ENCODE measurements around the gene CALML3. TPM values are rescaled to one million over a fixed set of nuclear protein-coding genes. Genes with fewer than 3 reads are reported as not detected.
"Not testable (repeated sequence)": the region's sequence is repeated elsewhere in the genome, so short reads cannot be mapped to it uniquely, and the experiment has no call there.

The CALML3 gene
- not detected in 2 replicates for total RNA-seq

GRCh38 chr10:5524641-5525560 is at the start of gene CALML3:
CALML3 (plus strand) TSS chr10:5524961; CDS start chr10:5525086, 125 bp downstream.
- no peak for DNase-seq (ENCODE audit: low read depth, low spot score)

DNA sequence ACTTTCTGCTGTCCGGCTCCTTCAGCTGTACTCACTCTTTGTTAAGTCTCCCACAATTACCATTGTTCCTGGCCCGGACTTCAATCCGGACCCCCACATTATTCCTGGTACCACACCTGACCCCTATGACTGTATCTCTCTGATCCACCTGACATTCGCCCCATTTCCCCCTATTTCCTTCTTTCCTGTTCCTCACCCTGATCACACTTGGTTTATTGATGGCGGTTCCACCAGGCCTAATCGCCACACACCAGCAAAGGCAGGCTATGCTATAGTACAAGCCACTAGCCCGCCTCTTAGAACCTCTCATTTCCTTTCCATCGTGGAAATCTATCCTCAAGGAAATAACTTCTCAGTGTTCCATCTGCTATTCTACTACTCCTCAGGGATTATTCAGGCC is 49.7 kb upstream of the CALML3 start:
- not testable (repeated sequence) for DNase-seq (ENCODE audit: low read depth, low spot score)

DNA sequence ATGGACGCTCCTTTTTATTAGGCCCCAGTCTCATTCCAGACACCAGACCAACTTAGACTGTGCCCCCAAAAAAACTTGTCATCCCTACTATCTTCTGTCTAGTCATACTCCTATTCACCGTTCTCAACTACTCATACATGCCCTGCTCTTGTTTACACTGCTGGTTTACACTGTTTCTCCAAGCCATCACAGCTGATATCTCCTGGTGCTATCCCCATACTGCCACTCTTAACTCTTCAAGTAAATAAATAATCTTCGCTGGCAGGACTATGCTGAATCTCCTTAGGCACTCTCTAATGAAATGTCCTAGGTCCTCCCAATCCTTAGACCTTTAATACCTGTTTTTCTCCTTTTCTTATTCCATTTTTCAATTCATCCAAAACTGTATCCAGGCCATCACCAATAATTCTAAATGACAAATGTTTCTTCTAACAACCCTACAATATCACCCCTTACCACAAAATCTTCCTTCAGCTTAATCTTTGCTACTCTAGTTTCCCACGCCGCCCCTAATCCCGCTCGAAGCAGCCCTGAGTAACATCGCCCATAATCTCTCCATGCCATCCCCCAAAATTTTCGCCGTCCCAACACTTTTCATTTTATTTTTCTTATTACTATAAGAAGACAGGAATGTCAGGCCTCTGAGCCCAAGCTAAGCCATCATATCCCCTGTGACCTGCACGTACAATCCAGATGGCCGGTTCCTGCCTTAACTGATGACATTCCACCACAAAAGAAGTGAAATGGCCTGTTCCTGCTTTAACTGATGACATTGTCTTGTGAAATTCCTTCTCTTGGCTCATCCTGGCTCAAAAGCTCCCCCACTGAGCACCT is 48.6 kb upstream of the CALML3 start:
- not testable (repeated sequence) for DNase-seq (ENCODE audit: low read depth, low spot score)

DNA sequence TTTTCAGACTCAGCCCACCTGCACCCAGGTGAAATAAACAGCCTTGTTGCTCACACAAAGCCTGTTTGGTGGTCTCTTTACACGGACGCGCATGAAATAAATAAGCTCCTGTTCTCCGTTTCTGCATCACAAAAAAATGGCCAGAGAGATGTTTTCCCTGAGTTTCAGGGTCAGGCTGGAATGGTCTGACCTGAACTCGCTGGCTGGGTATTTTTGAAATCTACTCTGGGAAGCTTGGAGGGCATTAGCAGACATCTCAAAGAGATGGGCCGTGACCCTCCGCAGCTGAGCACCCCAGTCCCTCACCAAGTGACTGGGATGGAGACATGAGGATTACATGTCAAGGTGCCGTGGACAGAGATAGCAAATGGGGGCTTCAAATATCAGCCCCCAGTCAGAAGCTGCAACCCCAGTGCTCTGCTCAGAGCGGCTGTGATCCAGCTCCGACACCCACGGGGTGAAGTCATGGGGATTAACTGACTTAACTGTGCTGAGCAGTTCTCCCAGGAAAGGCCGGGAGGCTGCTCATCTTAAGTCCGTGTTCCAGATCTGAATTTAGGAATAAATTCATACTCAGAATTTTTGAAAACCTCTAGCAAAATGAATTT is 47.7 kb upstream of the CALML3 start:
- DNase-seq (ENCODE audit: low read depth, low spot score) = no peak

DNA sequence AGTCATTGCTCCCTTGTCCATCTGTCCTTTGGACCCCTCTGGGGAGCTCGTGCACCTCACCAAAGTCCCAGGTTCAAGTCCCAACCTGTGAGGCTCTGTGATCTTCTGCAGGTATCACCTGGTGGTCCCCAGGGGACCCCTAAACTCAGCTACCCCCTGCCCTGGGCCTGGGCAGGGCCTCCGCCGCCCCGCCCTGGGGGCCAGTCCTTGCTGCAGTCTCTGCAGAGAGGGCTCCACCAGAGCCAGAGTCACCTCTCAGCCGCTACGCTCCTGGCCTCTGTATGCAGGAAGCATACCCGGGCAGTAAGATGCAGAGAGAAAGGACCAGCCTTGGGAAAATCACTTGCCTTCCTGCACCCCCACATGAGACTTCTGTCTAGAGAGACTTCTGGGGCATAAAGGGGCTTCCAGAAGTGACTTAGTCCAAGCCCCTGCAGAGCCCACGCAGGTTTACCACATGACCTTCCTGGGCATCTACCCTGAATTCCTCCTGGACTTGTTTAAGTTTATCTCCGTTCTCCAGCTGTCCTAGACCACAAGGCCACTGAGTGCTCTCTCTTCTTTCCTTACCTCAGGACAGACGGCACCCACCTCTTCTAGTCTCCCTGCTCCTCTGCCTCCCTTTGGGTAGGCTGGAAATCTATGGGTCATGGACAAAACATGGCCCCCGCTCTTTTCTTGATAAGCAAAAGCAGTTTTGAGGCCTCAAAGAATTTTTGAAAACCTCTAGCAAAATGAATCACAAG is 46.6 kb upstream of the CALML3 start:
- no peak for DNase-seq (ENCODE audit: low read depth, low spot score)

DNA sequence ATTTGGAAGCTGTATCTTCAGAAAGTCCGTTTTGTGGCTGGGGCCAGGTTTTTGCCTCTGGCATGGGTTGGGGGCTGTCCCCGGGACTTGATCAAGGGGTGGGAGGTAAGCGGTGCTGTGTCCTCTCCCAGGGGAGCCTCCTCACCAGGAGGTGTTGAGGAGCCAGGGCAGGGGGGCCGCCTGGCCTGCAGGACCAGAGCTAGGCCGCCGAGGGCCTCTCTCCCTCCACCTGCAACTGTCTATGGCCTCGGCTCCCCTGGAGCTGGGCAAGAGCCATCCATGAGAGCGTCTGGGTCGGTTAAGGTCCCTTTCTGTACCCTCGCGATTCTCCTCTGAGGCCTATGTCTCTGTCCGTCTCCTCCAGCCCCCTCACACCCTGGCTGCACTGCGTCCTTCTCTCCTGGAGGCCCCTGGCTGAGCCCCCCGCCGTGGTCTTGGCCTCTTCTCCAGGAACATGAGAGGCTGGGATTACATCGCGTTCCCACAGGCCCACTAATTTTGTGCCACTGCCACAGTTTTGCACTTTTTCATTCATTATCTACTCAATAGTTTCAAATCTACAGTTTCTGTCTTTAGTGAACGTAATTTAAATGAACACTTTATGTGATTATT is 46.0 kb upstream of the CALML3 start:
- DNase-seq (ENCODE audit: low read depth, low spot score) = no peak

GRCh38 chr10:5479481-5480161 is 45.1 kb upstream of the CALML3 start:
- DNase-seq (ENCODE audit: low read depth, low spot score) = no peak

DNA sequence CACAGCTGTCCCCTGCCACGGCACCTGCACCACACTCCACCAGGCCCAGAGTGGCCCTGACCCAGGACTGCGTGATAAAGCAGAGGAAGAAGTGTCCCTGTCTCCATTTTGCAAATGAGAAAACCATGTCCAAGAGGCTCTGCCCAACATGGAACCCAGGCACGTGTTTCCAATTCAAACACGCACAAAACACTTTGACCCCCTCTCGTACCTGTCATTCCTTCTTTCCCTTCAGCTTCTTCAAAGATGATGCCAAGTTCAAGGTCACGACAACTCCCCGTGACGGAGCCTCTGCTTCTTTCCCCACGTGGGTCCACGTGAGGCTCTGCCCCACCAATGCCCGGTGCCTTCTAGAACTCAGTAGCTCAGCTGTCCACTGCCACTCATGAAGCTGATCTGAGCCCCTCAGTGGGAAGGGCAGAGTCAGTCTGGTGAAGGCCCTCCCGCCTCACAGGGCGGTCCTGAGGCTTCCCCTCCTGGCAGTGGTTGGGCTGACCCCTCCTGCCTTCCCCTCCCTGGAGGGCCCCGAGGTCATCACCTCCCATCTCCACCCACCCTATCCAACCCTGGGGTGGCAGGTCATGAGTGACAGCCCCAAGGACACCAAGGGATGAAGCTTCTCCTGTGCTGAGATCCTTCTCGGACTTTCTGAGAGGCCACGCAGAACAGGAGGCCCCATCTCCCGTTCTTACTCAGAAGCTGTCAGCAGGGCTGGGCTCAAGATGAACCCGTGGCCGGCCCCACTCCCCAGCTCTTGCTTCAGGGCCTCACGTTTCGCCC is 44.4 kb upstream of the CALML3 start:
- no peak for DNase-seq (ENCODE audit: low read depth, low spot score)

- DNase-seq (ENCODE audit: low read depth, low spot score) = no peak
These were observed 43.6 kb upstream of the CALML3 start for GRCh38 chr10:5481121-5481520.

- DNase-seq (ENCODE audit: low read depth, low spot score) = no peak
These were observed 42.7 kb upstream of the CALML3 start for GRCh38 chr10:5482016-5482415.

DNA sequence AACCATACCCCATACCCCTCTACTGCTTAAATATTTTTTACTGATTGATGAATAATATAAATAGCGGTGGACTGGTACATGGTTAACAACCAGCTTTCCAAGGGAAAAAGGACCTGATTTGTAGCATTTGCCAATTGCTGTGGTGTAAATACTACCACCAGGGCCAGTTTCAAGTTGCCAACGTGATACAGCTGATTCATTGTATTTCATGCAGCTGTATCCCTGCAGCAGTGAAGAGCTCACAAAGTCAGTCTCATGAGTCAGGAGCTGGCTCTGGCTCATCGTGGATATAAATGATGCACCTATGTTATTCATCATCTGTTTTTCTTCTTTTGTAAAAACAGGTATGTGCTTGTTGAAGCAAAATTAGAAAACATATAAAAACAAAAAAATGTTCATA is 40.6 kb upstream of the CALML3 start:
- no peak for DNase-seq (ENCODE audit: low read depth, low spot score)

GRCh38 chr10:5485290-5485689 is 39.5 kb upstream of the CALML3 start:
- no peak for DNase-seq (ENCODE audit: low read depth, low spot score)

DNA sequence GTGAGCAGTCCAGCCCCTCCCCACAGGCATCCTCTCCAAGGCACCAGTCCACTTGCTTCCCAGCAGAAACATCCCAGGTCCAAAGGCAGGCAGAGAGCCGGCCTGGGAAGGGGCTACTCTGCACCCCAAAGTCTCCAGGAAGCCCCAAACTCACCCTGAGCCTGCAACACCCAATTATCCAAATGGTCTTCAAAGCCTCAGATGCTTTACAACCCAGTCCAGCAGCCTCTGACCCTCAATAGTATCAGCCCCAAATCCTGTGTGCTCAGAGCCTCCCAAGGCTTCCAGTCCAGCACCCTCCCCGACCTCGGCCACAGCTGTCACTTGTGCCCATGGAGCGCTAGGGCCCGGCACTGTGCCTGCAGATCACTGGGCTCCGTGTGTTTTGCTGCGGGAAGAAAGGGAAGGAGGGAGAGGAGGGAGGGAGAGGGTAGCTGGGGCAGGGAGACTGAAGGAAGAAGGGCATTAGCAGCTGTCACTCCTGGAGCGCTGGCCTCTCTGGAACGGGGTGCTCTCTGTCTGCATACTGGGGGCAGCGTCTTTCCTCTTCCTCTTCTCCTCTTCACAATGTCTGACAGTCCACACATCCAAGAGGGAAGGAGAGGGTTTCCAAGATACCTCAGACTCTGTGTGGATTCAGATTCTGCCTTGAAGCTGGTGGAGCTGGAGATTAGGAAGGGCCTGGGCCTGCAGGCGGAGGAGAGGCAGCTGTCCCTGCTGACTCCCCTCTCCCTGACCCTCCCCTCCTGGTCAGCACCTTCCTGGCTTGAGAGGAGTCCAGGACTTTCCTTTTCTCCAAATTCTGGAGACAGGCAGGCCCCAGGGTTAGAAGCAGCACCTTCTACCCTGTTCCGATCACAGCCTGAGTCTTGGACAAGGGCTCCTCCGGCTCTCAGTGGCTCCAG is 38.6 kb upstream of the CALML3 start:
- DNase-seq (ENCODE audit: low read depth, low spot score) = no peak

GRCh38 chr10:5486853-5487235 is 37.9 kb upstream of the CALML3 start:
- DNase-seq (ENCODE audit: low read depth, low spot score) = no peak

GRCh38 chr10:5488272-5489161 is 36.2 kb upstream of the CALML3 start:
- no peak for DNase-seq (ENCODE audit: low read depth, low spot score)

DNA sequence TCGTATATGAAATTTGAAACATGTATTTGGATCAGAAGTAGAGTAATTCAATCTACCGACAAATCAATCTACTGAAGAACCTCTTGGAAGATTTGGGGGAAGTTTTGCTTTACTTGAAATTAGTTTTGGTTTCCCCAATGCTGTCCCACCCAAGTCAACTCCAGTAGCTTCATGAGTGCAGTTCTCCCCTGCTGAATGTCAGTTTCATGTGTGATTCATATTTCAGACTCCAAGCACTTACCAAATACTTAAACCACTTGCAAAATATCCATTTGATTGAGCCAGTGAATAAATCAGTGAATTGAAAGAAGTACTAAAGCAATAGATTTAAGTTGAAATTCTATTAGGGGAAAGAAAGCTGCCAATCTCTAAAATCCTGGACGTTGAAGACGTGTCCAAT is 34.7 kb upstream of the CALML3 start:
- no peak for DNase-seq (ENCODE audit: low read depth, low spot score)

DNA sequence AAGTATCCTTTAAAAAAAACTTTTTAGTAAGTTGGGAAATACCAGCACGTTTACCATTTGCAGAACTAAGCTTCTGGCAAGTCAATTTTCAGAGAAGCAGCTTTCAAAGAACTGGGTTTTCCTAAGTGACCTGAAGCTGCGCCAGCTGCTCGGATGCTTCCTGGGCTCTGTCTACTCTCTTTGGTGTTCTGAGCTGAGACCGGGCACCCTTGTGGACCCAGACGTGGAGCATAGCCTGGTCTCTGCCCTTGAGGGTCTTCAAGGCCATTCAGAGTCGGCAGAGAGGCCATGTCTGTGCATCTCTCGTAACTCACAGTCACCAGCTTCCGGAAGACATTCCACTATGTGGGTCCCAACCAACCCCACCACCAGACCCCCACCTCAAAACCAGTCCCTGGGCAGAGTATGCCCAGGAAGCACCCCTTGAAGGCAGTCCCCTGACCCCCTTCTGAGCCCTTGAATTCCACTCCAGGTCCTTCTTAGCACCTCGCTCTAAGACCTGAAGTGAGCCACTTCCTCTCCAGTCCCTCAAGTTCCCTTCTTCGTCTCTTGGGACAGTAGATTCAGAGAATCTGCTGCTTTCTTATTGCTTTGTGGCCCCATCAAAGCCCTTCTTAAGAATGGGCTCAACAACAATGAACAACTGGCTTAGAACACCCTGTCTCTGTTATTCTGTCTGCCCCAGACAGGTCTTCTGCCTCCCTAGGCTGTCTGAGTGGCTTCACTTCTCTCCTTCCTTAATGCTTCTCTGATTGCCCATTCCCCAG is 33.9 kb upstream of the CALML3 start:
- no peak for DNase-seq (ENCODE audit: low read depth, low spot score)

Data from pulmonary artery endothelial cell (primary cell).